ENCODE measurements around the gene DOCK11.

- TF ChIP-seq, protein P1, sequence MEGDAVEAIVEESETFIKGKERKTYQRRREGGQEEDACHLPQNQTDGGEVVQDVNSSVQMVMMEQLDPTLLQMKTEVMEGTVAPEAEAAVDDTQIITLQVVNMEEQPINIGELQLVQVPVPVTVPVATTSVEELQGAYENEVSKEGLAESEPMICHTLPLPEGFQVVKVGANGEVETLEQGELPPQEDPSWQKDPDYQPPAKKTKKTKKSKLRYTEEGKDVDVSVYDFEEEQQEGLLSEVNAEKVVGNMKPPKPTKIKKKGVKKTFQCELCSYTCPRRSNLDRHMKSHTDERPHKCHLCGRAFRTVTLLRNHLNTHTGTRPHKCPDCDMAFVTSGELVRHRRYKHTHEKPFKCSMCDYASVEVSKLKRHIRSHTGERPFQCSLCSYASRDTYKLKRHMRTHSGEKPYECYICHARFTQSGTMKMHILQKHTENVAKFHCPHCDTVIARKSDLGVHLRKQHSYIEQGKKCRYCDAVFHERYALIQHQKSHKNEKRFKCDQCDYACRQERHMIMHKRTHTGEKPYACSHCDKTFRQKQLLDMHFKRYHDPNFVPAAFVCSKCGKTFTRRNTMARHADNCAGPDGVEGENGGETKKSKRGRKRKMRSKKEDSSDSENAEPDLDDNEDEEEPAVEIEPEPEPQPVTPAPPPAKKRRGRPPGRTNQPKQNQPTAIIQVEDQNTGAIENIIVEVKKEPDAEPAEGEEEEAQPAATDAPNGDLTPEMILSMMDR (IDR thresholded peaks at IDR 0.05), result no peak
- TF ChIP-seq EZH2 (IDR thresholded peaks at IDR 0.05; ENCODE audit: borderline replicate concordance, insufficient read depth, low read depth, low read length, poor library complexity, severe bottlenecking), result no peak
Observed at GRCh38 chrX:118495061-118495921, at the start of gene DOCK11.
